Measurements from ENCODE around the gene GLCCI1.

Gene GLCCI1

GRCh38 chr7:7968544-7969305 lies at the start of gene GLCCI1:
Gene GLCCI1, plus strand, starts transcription at chr7:7968796. Its CDS starts 555 bp downstream, at chr7:7969351.
- peak; percentile 97 for DNase-seq (ENCODE audit: low read depth)

- no peak for DNase-seq (ENCODE audit: low read depth)
These were observed 49.1 kb upstream of the GLCCI1 start for GRCh38 chr7:7919449-7919945.

GRCh38 chr7:7920056-7920455 lies 48.5 kb upstream of the GLCCI1 start:
- no peak for DNase-seq (ENCODE audit: low read depth)

- no peak for DNase-seq (ENCODE audit: low read depth)
These were observed 48.1 kb upstream of the GLCCI1 start for GRCh38 chr7:7920481-7920880.

DNA sequence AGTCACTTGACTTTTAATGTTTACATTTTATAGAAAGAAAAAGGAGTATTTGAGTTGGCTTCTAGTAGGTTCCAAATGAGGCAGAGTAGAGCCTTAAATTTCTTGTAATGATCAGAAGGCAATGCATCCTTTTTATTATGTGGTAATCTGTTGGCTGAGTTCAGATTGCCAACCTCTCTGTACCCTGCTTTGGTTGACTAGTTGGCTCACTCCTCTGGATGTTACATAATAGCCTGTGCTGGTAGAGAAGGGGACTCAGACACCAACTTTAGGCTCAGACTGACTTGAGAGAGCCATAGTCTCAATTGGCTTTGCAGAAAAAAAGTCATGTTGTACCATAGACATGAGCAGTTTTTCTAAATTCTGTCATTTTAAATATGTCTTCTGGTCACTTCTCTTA lies 46.8 kb upstream of the GLCCI1 start:
- no peak for DNase-seq (ENCODE audit: low read depth)

DNA sequence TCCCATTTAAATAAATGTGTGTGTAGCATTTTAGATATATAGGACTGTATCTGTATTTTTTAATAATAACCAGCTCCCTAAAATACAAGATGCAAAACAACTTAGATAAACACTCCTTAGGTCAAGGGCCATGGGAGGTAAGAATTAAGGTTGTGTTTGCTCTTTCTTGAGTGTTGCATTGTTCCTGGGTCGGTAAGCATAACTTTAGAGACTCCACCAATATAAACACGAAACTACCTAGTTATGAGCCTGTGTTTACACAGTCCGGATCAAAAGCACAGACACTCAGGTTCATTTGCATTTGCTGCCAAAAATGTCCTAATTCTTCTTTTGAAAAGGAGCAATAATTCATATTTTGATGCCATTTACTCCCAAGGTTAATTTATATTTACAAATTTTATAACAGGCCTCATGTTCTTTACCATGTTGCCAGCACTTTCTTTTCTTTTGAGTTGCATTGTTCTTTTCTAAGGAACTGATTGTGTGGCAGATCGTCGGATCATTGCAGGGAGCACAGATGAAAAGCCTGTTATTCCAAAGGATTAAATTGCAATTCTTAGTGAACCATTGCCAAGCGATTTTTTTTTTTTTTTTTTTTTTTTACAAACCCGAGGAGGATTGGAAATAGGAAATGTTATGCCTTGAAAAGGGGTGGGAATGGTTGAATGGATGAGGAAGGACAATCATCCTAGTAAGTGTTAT lies 45.8 kb upstream of the GLCCI1 start:
- no peak for DNase-seq (ENCODE audit: low read depth)

- no peak for DNase-seq (ENCODE audit: low read depth)
These were observed 44.8 kb upstream of the GLCCI1 start for GRCh38 chr7:7923818-7924217.

DNA sequence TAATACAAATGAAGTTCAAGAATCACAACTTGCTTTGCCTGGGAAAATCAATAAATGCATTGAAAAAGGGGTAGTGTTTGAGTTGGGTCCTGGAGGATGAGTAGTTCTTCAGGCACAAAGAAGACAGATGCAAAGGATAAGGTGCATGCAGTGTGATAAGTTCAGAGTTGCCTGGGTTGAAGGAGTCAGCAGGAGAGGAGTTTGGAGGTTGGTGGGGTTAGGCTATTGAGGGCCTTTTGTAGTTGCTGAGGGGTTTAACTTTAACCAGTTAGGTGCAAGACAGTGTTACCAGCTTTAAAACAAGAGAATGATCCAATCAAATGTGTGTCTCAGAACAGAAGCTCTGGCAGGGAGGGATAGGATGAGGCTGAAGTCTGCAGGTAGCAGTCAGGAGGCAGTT lies 44.3 kb upstream of the GLCCI1 start:
- DNase-seq (ENCODE audit: low read depth) = no peak

- DNase-seq (ENCODE audit: low read depth) = no peak
These were observed 37.0 kb upstream of the GLCCI1 start for GRCh38 chr7:7931626-7932025.

DNA sequence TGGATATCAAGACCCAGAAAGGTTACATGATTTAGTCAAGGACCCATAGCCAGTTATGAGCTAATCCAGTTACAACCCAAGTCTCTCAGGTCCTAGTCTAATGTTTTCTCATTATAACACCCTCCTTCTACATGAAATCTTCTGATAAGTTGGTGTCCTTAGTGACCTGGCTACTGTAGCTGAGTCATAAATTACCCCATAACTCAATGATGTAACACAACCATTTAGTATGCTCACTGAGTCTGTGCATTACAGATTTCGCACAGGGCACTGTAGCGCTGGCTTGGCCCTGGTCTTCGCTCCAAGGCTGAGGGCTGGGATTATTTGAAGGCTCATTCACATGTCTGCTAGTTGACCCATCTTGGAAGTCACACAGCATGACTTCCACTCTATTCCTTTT lies 36.0 kb upstream of the GLCCI1 start:
- no peak for DNase-seq (ENCODE audit: low read depth)

DNA sequence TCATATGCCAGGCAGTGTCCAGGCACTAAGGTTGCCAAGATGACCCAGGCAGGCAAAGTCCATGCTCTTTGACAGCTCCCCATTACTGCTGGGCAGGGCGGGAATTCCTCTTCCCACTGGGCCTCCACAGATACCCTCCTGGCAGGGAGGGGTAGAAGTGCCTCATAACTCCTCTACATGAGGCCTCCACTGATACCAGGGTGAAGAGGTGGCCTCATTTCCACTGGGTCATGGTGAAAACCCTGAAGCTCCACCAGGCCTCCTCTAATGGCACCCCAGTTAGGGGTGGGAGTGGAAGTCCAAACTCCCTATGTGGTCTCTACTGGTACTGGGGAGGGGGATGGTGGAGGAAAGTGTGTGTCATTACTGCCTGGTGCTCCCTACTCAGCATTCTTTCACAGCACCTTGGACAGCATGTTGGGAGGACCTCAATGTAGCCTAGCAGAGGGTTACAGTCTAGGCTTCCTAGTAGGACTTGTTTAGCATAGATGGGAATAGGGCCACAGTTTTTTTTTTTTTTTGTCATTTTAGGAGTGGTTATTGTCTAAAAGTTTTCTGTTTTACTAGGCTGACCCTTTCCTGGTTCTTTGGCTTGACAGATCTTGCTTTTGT lies 34.6 kb upstream of the GLCCI1 start:
- DNase-seq (ENCODE audit: low read depth) = no peak

GRCh38 chr7:7934945-7935344 lies 33.7 kb upstream of the GLCCI1 start:
- DNase-seq (ENCODE audit: low read depth) = no peak

DNA sequence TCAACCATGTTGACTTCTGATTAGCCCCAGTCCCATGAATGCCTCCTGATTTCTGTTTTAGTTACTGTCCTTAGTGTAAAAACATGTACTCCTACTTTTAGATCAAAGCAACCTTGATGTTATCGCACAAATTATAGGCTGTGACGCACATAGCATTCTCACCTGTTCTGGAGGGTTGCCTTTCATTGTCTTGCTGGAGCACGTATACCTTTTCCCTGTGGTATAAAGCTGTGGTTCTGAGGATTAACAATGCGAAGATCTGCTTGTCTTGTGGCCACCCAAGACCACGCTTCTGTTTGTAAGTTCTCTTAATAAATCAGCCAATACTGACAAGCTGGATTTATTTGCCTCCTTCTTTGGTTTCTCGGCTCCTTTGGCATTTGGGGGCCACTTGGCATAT lies 30.1 kb upstream of the GLCCI1 start:
- no peak for DNase-seq (ENCODE audit: low read depth)

DNA sequence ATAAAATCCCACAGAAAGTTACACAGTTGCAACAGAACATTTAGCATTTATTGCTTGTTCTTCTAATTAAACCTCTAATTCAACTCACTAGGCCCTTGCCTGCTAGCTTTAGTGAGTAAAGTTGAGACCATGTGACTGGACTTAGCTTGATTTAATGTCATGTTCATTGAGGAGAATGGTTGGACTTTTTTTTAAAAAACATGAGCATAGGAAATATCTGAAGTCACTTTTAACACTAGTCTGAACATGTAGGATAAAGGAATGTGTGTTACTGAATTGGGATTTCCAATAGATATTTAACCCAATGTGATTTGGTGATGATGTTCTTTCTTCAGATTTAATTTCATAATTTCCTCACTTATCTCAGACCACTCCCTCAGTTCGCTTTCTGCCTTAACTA lies 24.6 kb upstream of the GLCCI1 start:
- no peak for DNase-seq (ENCODE audit: low read depth)

- DNase-seq (ENCODE audit: low read depth) = peak; percentile 7
These were observed 23.8 kb upstream of the GLCCI1 start for GRCh38 chr7:7944619-7945282.

DNA sequence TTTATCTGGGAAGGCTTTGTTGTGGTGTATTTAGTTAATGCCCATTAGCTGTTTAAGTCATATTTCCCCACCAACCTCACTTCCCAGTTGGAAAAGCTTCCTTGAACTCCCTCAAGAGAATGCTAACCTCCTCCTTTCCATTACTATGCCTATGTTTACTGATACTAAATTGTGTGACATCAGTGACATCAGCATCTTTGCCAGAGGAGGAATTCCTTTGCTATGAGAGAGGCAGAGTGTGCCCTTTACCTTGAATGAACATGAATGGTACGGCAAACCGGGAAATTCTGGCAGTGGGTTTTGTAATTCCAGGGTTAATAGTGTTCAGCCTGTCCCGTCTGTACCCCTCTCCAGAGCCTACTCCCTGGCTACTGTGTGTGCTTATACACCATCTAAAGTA lies 22.1 kb upstream of the GLCCI1 start:
- no peak for DNase-seq (ENCODE audit: low read depth)

DNA sequence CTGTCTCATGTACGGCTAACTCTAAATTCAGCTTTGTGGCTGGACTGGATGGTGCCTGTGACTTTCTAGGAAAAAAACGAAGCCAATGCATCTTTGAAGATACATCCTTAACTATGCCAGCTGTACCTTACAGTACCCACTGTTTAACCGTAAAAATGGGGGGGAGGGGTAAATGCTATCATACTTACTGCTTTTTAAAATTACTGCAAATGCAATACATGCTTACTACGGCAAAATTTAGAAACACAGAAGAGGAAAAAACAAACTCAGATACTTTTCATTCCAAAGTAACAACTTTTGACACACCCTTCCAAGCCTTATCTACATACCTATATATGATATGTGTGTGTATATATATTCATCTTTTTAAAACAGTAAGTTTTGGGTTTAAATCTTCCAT lies 20.4 kb upstream of the GLCCI1 start:
- no peak for DNase-seq (ENCODE audit: low read depth)

DNA sequence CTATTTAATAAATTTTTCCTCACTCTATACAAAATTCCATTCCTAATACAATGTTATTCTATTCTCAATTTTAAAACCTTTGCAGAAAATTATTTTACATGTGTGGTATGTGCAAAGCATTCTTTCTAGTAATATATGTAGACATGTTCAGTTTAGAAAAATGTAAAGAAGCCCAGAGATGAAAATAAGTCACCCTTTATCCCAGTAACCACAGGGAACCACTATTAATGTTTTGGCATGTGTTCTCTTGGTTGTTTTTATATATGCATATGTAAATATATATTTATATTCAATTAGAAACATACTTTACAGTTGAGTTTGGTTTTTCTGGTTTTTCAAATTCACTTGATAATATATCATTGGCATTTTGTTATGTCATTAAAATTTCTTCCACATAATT lies 14.8 kb upstream of the GLCCI1 start:
- no peak for DNase-seq (ENCODE audit: low read depth)

DNA sequence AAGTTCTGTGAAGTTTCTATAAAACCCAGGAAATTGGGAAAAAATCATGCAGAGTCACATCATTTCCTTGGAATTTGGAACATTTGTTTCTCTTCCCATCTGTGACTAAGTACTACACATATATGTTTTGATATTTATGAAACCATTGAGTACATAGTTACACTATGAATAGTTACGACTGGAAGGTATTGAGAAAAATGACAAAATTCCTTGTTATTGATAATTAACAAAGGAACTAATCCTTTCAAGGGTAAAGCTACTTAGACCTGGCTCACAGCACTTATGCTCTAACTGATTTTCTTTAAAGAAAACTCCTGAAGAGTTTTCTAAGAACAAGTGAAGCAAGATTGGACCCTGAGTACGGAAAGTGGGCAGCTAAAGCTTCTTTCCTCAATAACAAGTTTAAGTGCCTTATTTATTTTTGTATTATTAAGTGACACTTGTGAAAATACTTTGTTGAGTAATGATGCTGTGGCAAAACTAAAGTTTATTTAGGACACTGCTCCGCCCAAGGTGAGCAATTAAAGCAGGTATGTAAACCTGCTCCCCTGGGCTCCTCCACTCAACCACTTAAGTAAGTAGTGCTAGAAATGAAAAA lies 12.0 kb upstream of the GLCCI1 start:
- DNase-seq (ENCODE audit: low read depth) = no peak

GRCh38 chr7:7957513-7957912 lies 11.1 kb upstream of the GLCCI1 start:
- DNase-seq (ENCODE audit: low read depth) = no peak

GRCh38 chr7:7959979-7960670 lies 8.5 kb upstream of the GLCCI1 start:
- DNase-seq (ENCODE audit: low read depth) = no peak

- DNase-seq (ENCODE audit: low read depth) = no peak
These were observed 5.7 kb upstream of the GLCCI1 start for GRCh38 chr7:7962851-7963250.
